ENCODE data around the gene TRDMT1. TPM values are rescaled to one million over a fixed set of nuclear protein-coding genes. Genes with fewer than 3 reads are reported as not detected.
"Not testable (repeated sequence)": the region's sequence is repeated elsewhere in the genome, so short reads cannot be mapped to it uniquely, and the experiment has no call there.

Gene TRDMT1
- total RNA-seq, 2 donors from 2014 or later: 3.3 to 6.7 TPM

- Mint-ChIP-seq H3K27me3 (no peaks in the 10 kb centered on the region), H3K4me3 (no peak within 1 kb of the TSS), H3K4me1 (no peaks in the 10 kb centered on the region), H3K9me3 (no peaks in the 10 kb centered on the region), H3K27ac (no peak within 1 kb of the TSS), H3K36me3 (ENCODE audit: low read depth) (no peaks in the 10 kb centered on the region)
- ATAC-seq (replicated peaks): no peak
Measured at GRCh38 chr10:17129741-17130140, 71.7 kb downstream of the TRDMT1 start, which contains the start of gene CUBN. Gene CUBN (minus strand): TSS chr10:17129811. CDS start chr10:17129765, 46 bp downstream.

GRCh38 chr10:17128261-17128660 lies 73.2 kb downstream of the TRDMT1 start:
- Mint-ChIP-seq H3K4me3 (no peak overlapping the region), H3K4me1 (no peaks in the 10 kb centered on the region), H3K36me3 (ENCODE audit: low read depth) (no peaks in the 10 kb centered on the region), H3K9me3 (no peaks in the 10 kb centered on the region), H3K27ac (no peak overlapping the region), H3K27me3 (no peaks in the 10 kb centered on the region)
- no peak for ATAC-seq (replicated peaks)

- Mint-ChIP-seq H3K4me1 (no peaks in the 10 kb centered on the region), H3K27me3 (no peaks in the 10 kb centered on the region), H3K36me3 (ENCODE audit: low read depth) (peaks cover 7% of the 10 kb centered on the region), H3K4me3 (no peak overlapping the region), H3K27ac (no peak overlapping the region), H3K9me3 (no peaks in the 10 kb centered on the region)
- no peak for ATAC-seq (replicated peaks)
Measured at GRCh38 chr10:17126327-17126726, 75.1 kb downstream of the TRDMT1 start.

GRCh38 chr10:17125206-17125893 lies 76.1 kb downstream of the TRDMT1 start:
- Mint-ChIP-seq H3K27ac (no peak overlapping the region), H3K36me3 (ENCODE audit: low read depth) (peaks cover 7% of the 10 kb centered on the region), H3K4me1 (no peaks in the 10 kb centered on the region), H3K4me3 (no peak overlapping the region), H3K9me3 (no peaks in the 10 kb centered on the region), H3K27me3 (no peaks in the 10 kb centered on the region)
- ATAC-seq (replicated peaks): no peak

GRCh38 chr10:17123961-17124360 lies 77.5 kb downstream of the TRDMT1 start:
- Mint-ChIP-seq H3K27ac (no peak overlapping the region), H3K9me3 (no peaks in the 10 kb centered on the region), H3K27me3 (no peaks in the 10 kb centered on the region), H3K4me1 (no peaks in the 10 kb centered on the region), H3K4me3 (no peak overlapping the region), H3K36me3 (ENCODE audit: low read depth) (peaks cover 7% of the 10 kb centered on the region)
- ATAC-seq (replicated peaks): no peak

- Mint-ChIP-seq H3K4me1 (no peaks in the 10 kb centered on the region), H3K9me3 (no peaks in the 10 kb centered on the region), H3K36me3 (ENCODE audit: low read depth) (peaks cover 7% of the 10 kb centered on the region), H3K27me3 (no peaks in the 10 kb centered on the region), H3K27ac (no peak overlapping the region), H3K4me3 (no peak overlapping the region)
- ATAC-seq (replicated peaks): no peak
Measured at GRCh38 chr10:17122726-17123661, 78.5 kb downstream of the TRDMT1 start.

- no peak for ATAC-seq (replicated peaks)
Measured at GRCh38 chr10:17122052-17122451, 79.4 kb downstream of the TRDMT1 start.

GRCh38 chr10:17120694-17121093 lies 80.8 kb downstream of the TRDMT1 start:
- Mint-ChIP-seq H3K27me3 (no peaks in the 10 kb centered on the region), H3K27ac (no peak overlapping the region), H3K4me1 (no peaks in the 10 kb centered on the region), H3K9me3 (no peaks in the 10 kb centered on the region), H3K36me3 (ENCODE audit: low read depth) (peaks cover 7% of the 10 kb centered on the region), H3K4me3 (no peak overlapping the region)
- ATAC-seq (replicated peaks): no peak

More at GRCh38 chr10:17122052-17122451, 79.4 kb downstream of the TRDMT1 start:
- Mint-ChIP-seq H3K4me1 (no peaks in the 10 kb centered on the region), H3K9me3 (no peaks in the 10 kb centered on the region), H3K4me3 (no peak overlapping the region), H3K27ac (no peak overlapping the region), H3K27me3 (no peaks in the 10 kb centered on the region), H3K36me3 (ENCODE audit: low read depth) (peaks cover 7% of the 10 kb centered on the region)

- peaks cover 4% of the 10 kb centered on the region for H3K4me1 Mint-ChIP-seq
- ATAC-seq (replicated peaks): no peak
- no peak overlapping the region for H3K4me3 Mint-ChIP-seq
- no peak overlapping the region for H3K27ac Mint-ChIP-seq
- no peaks in the 10 kb centered on the region for H3K27me3 Mint-ChIP-seq
- H3K36me3 Mint-ChIP-seq (ENCODE audit: low read depth): peaks cover 7% of the 10 kb centered on the region
- H3K9me3 Mint-ChIP-seq: no peaks in the 10 kb centered on the region
Measured at GRCh38 chr10:17119845-17120244, 81.6 kb downstream of the TRDMT1 start.

- H3K36me3 Mint-ChIP-seq (ENCODE audit: low read depth): no peaks in the 10 kb centered on the region
- H3K4me1 Mint-ChIP-seq: peaks cover 4% of the 10 kb centered on the region
- H3K9me3 Mint-ChIP-seq: no peaks in the 10 kb centered on the region
- no peak for ATAC-seq (replicated peaks)
- no peak overlapping the region for H3K27ac Mint-ChIP-seq
- H3K27me3 Mint-ChIP-seq: no peaks in the 10 kb centered on the region
- no peak overlapping the region for H3K4me3 Mint-ChIP-seq
Measured at GRCh38 chr10:17116193-17116592, 85.3 kb downstream of the TRDMT1 start.

GRCh38 chr10:17115683-17116082 lies 85.8 kb downstream of the TRDMT1 start:
- no peak for ATAC-seq (replicated peaks)
- H3K27ac Mint-ChIP-seq: no peak overlapping the region
- no peaks in the 10 kb centered on the region for H3K36me3 Mint-ChIP-seq (ENCODE audit: low read depth)

GRCh38 chr10:17114878-17115444 lies 86.5 kb downstream of the TRDMT1 start:
- H3K4me1 Mint-ChIP-seq; H3K27me3 Mint-ChIP-seq; H3K4me3 Mint-ChIP-seq; H3K36me3 Mint-ChIP-seq (ENCODE audit: low read depth); H3K27ac Mint-ChIP-seq; H3K9me3 Mint-ChIP-seq: not testable (repeated sequence)
- ATAC-seq (replicated peaks): peak; percentile 57

More at GRCh38 chr10:17115683-17116082, 85.8 kb downstream of the TRDMT1 start:
- Mint-ChIP-seq H3K4me1 (peaks cover 4% of the 10 kb centered on the region), H3K9me3 (no peaks in the 10 kb centered on the region), H3K4me3 (no peak overlapping the region), H3K27me3 (no peaks in the 10 kb centered on the region)

GRCh38 chr10:17113889-17114540 lies 87.5 kb downstream of the TRDMT1 start:
- Mint-ChIP-seq H3K27ac (no peak overlapping the region), H3K27me3 (no peaks in the 10 kb centered on the region), H3K9me3 (no peaks in the 10 kb centered on the region), H3K4me1 (peaks cover 4% of the 10 kb centered on the region), H3K4me3 (no peak overlapping the region), H3K36me3 (ENCODE audit: low read depth) (no peaks in the 10 kb centered on the region)
- no peak for ATAC-seq (replicated peaks)

- ATAC-seq (replicated peaks): no peak
- Mint-ChIP-seq H3K36me3 (ENCODE audit: low read depth) (no peaks in the 10 kb centered on the region), H3K27me3 (no peaks in the 10 kb centered on the region), H3K9me3 (no peaks in the 10 kb centered on the region), H3K27ac (no peak overlapping the region), H3K4me1 (peaks cover 4% of the 10 kb centered on the region), H3K4me3 (no peak overlapping the region)
Measured at GRCh38 chr10:17113346-17113745, 88.1 kb downstream of the TRDMT1 start.

Data from activated T-helper 17 cell treated with anti-CD3 and anti-CD28 coated beads, Interleukin-2, amount 50 U/mL, for 72 hours (primary cell).